Breast epithelium (tissue), 4 donors: ENCODE measurements around the gene PKD2. TPM values are rescaled to one million over a fixed set of nuclear protein-coding genes. Genes with fewer than 3 reads are reported as not detected.

Experiments used
- DNase-seq, 2 donors: peaks; one replicate each; pipeline ENCODE4 v3.0.0-alpha.2; 2019; ENCODE audit warnings: low spot score in 2 of 2
- H3K27ac ChIP-seq, 2 donors: fragments of 200-600 bp; sonication (generic) in 1 of 2; one replicate each; pipeline ENCODE4 v1.5.1; 2016 to 2019; ENCODE audit warnings: mild to moderate bottlenecking in 1 of 2
- H3K27me3 ChIP-seq, 2 donors: fragments of 200-600 bp; sonication (generic) in 1 of 2; one replicate each; pipeline versions ENCODE4 v1.5.1 to v1.6.0; 2017 to 2019; ENCODE audit warnings: control low read depth in 1 of 2, mild to moderate bottlenecking in 1 of 2
- H3K36me3 ChIP-seq: fragments of 200-600 bp; one replicate; pipeline ENCODE4 v1.5.1; 2019
- H3K4me1 ChIP-seq, 2 donors: fragments of 200-600 bp; sonication (generic); one replicate each; pipeline ENCODE4 v1.5.1; 2016 to 2019; ENCODE audit warnings: control low read depth in 1 of 2
- H3K4me3 ChIP-seq, 3 donors: fragments of 200-600 bp; sonication (generic); 1 replicate in 2 of 3; 2 replicates in 1 of 3; pipeline ENCODE4 v1.5.1; 2016 to 2019; ENCODE audit warnings: mild to moderate bottlenecking in 3 of 3, moderate library complexity in 2 of 3
- H3K9me3 ChIP-seq, 2 donors: fragments of 200-600 bp; sonication (generic) in 1 of 2; one replicate each; pipeline ENCODE4 v1.5.1; 2016 to 2019; ENCODE audit warnings: control low read depth in 1 of 2
- CTCF ChIP-seq, 3 donors: fragments of 450-650 bp; IDR thresholded peaks; one replicate each; pipeline ENCODE4 v1.5.1; 2016 to 2017; ENCODE audit warnings: antibody characterized with exemption in 3 of 3, mild to moderate bottlenecking in 3 of 3, moderate library complexity in 3 of 3
- POLR2A ChIP-seq: fragments of 450-650 bp; IDR thresholded peaks from one replicate; pipeline ENCODE4 v1.6.1; 2016; ENCODE audit warnings: antibody characterized with exemption, mild to moderate bottlenecking, moderate library complexity
- POLR2AphosphoS5 ChIP-seq, 3 donors: sonication (generic); formaldehyde crosslinking; IDR thresholded peaks; one replicate each; pipeline ENCODE4 v1.6.1; 2017; ENCODE audit warnings: antibody characterized with exemption in 3 of 3
- intact Hi-C: fragments of 100-400 bp; cut with DNase I; formaldehyde crosslinking; loops from one replicate; pipeline ENCODE4 v1.15.1; 2023; ENCODE audit warnings: low total_unique reads
- total RNA-seq, 3 donors: library from RNA; depleted of rRNA; stranded (reverse); fragments of >200 nt; gene quantifications; one replicate each; pipeline ENCODE4 v1.1.0, GENCODE V29; 2016

Gene PKD2
- total RNA-seq, result 10 to 100 TPM; 60.0 to 66.2 (median 61.3) TPM

DNA sequence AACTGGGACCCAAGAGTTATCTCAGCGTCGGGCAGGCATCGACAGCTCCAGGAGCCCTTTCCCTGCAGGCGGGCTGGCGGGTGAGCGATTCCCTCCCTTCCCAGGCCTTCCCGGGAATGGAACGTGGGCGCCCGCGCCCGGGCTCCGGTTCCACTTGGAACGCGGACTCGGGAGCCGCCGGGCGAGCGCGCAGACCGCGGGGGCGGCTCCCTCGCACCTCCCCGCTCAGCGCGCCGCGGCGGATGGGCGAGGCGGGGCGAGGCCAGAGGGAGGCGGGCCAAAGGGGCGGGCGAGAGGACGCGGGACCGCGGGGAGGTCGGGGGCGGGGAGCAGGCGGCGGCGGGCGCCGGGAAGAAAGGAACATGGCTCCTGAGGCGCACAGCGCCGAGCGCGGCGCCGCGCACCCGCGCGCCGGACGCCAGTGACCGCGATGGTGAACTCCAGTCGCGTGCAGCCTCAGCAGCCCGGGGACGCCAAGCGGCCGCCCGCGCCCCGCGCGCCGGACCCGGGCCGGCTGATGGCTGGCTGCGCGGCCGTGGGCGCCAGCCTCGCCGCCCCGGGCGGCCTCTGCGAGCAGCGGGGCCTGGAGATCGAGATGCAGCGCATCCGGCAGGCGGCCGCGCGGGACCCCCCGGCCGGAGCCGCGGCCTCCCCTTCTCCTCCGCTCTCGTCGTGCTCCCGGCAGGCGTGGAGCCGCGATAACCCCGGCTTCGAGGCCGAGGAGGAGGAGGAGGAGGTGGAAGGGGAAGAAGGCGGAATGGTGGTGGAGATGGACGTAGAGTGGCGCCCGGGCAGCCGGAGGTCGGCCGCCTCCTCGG lies at the start of gene PKD2:
PKD2 (plus strand) TSS at position 332 of the 818 bp plus-strand sequence; CDS start at position 431, 99 bp downstream.
- intact Hi-C loops, result no loop called here
- H3K4me1 ChIP-seq, result no peaks in the 10 kb centered on the region
- TF ChIP-seq CTCF (IDR thresholded peaks at IDR 0.05), result no peak
- TF ChIP-seq POLR2A, result no peak
- no peak for TF ChIP-seq POLR2AphosphoS5 (IDR thresholded peaks at IDR 0.05)

DNA sequence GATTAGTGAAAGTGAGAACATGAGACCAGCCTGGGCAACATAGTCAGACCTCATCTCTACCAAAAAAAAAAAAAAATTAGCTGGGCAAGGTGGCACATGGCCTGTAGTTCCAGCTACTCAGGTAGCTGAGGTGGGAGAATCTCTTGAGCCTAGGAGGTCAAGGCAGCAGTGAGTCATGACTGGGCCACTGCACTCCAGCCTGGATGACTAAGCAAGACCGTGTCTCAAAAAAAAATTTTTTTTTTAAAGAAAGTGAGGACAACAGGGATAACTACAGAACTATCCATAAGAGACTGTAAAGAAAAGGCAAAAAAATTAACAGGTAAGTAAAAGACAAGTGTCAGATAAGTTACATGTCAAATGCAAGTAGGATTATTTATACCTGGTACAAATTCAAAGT lies 45.4 kb upstream of the PKD2 start:
- TF ChIP-seq POLR2AphosphoS5 (IDR thresholded peaks at IDR 0.05) (no peak), POLR2A (no peak), CTCF (IDR thresholded peaks at IDR 0.05) (no peak)
- intact Hi-C loops, result no loop called here

More for the DNA sequence above, at the start of gene PKD2:
- H3K9me3 ChIP-seq, result no peaks in the 10 kb centered on the region
- DNase-seq, result peak; percentile 62 to 63
- peak within 1 kb of the TSS; percentile 82 to 92 for H3K27ac ChIP-seq
- no peaks in the 10 kb centered on the region for H3K36me3 ChIP-seq
- H3K27me3 ChIP-seq, result no peaks in the 10 kb centered on the region
- H3K4me3 ChIP-seq, result peak within 1 kb of the TSS; percentile 85 to 91 (median 90)

GRCh38 chr4:87962398-87963146 lies 44.9 kb upstream of the PKD2 start:
- Histone ChIP-seq H3K4me3 (no peak overlapping the region), H3K27ac (no peak overlapping the region), H3K27me3 (no peaks in the 10 kb centered on the region), H3K9me3 (no peaks in the 10 kb centered on the region), H3K36me3 (no peaks in the 10 kb centered on the region), H3K4me1 (no peaks in the 10 kb centered on the region)
- intact Hi-C loops, result no loop called here
- no peak for DNase-seq
- TF ChIP-seq POLR2A (no peak), CTCF (IDR thresholded peaks at IDR 0.05) (no peak), POLR2AphosphoS5 (IDR thresholded peaks at IDR 0.05) (no peak)

More for the DNA sequence above, 45.4 kb upstream of the PKD2 start:
- Histone ChIP-seq H3K27ac (no peak overlapping the region), H3K4me3 (no peak overlapping the region), H3K9me3 (no peaks in the 10 kb centered on the region), H3K4me1 (no peaks in the 10 kb centered on the region), H3K36me3 (no peaks in the 10 kb centered on the region), H3K27me3 (no peaks in the 10 kb centered on the region)
- DNase-seq, result no peak

DNA sequence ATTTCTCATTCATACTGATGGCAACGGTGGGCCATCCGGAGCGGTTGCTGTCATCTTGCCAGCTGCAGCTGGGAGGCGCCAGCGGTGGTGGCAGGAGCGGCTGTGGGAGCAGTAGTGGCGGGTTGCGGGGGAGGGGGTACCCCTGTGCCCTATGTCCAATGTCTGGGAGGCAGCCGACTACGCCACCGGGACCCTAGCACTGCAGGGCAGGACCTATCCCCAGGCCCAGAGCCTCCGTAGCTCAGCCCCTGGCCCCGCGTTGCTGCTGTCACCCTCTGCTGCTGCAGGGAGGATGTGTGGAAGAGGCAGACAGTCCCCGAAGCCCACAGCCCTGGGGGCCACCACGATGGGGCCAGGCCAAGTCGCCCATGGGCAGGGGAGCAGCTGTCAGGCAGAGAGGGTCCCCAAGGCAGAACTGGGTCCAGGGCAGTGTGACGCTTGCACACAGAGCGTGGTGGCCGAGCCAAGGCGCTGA lies 41.9 kb upstream of the PKD2 start:
- Histone ChIP-seq H3K4me3 (no peak overlapping the region), H3K36me3 (no peaks in the 10 kb centered on the region), H3K27me3 (no peaks in the 10 kb centered on the region), H3K27ac (no peak overlapping the region), H3K4me1 (no peaks in the 10 kb centered on the region), H3K9me3 (no peaks in the 10 kb centered on the region)
- DNase-seq, result no peak
- intact Hi-C loops, result no loop called here
- TF ChIP-seq POLR2AphosphoS5 (IDR thresholded peaks at IDR 0.05), result no peak

DNA sequence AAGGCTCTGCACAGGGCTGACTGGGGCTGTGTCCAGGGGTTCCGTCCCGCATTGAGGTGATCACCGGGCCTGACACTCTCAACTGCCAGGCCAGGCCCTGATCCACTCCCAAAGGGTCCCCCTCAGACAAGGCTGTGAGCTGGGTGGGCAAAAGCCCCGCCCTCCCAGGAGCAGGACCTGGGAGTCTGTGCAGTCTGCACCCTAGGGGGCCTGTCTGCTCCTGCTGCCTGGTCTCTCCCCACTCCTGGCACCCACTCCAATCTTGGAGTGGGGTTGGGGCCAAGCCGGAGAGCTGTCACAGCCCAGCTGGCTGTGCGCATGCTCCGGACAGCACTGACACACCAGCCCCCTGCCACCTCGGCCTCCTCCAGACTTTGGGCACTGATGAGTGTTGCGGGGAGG lies 41.3 kb upstream of the PKD2 start:
- H3K9me3 ChIP-seq, result no peaks in the 10 kb centered on the region
- H3K27me3 ChIP-seq, result no peaks in the 10 kb centered on the region
- no peak overlapping the region for H3K4me3 ChIP-seq
- intact Hi-C loops, result no loop called here
- H3K4me1 ChIP-seq, result no peaks in the 10 kb centered on the region
- DNase-seq, result no peak
- TF ChIP-seq POLR2A (no peak), CTCF (IDR thresholded peaks at IDR 0.05) (no peak), POLR2AphosphoS5 (IDR thresholded peaks at IDR 0.05) (no peak)
- no peaks in the 10 kb centered on the region for H3K36me3 ChIP-seq
- H3K27ac ChIP-seq, result no peak overlapping the region
